Measurements from ENCODE around the gene FOXP4.

DNA sequence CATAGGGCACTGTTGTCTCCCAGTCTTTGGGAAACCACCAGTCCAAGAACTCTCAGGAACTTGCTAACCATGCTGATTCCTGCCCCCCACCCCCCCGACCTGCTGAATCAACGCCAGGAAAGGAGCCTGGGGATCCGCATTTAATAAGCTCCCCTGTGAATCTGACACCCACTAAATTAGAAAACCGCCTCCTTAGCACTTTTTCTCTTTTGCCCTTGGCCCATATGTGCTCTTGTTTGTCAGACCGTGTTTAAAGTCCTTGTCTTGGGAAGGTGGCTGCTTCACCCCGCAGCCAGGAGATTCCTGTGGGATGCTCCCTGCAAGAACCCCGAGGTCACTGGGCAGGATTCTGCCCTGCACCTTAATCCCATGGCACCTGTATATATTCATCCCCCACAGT, 15.7 kb upstream of the FOXP4 start:
- TF ChIP-seq, protein P1, sequence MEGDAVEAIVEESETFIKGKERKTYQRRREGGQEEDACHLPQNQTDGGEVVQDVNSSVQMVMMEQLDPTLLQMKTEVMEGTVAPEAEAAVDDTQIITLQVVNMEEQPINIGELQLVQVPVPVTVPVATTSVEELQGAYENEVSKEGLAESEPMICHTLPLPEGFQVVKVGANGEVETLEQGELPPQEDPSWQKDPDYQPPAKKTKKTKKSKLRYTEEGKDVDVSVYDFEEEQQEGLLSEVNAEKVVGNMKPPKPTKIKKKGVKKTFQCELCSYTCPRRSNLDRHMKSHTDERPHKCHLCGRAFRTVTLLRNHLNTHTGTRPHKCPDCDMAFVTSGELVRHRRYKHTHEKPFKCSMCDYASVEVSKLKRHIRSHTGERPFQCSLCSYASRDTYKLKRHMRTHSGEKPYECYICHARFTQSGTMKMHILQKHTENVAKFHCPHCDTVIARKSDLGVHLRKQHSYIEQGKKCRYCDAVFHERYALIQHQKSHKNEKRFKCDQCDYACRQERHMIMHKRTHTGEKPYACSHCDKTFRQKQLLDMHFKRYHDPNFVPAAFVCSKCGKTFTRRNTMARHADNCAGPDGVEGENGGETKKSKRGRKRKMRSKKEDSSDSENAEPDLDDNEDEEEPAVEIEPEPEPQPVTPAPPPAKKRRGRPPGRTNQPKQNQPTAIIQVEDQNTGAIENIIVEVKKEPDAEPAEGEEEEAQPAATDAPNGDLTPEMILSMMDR (IDR thresholded peaks at IDR 0.05) = no peak
- no peak for TF ChIP-seq POLR2A (IDR thresholded peaks at IDR 0.05)

Data from sigmoid colon (tissue), 3 donors.